ENCODE data around the gene SSPN. TPM values are rescaled to one million over a fixed set of nuclear protein-coding genes. Genes with fewer than 3 reads are reported as not detected.

The SSPN gene, protein sequence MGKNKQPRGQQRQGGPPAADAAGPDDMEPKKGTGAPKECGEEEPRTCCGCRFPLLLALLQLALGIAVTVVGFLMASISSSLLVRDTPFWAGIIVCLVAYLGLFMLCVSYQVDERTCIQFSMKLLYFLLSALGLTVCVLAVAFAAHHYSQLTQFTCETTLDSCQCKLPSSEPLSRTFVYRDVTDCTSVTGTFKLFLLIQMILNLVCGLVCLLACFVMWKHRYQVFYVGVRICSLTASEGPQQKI
- total RNA-seq (2011; cell fraction: chromatin; rRNA removed; ENCODE audit: low replicate concordance), result not detected in 2 replicates
- not detected in 2 replicates for total RNA-seq (2011; cell fraction: nucleolus; rRNA removed)
- total RNA-seq (2011; cell fraction: nucleoplasm; rRNA removed), result not detected in 2 replicates
- total RNA-seq (2014; rRNA removed) (not detected in 2 replicates), total RNA-seq (2014; rRNA removed; fragmentation: Illumina TruSeq; extraction: Trizol) (not detected in 2 replicates), total RNA-seq (2015; rRNA removed; fragmentation: Illumina TruSeq; extraction: Trizol) (not detected in 2 replicates), total RNA-seq (2021) (0.40 TPM in 1 of 2 replicates, not detected in the other), polyA plus RNA-seq (2011; rRNA removed) (not detected in 2 replicates), polyA plus RNA-seq (2014; fragmentation: Illumina TruSeq; extraction: Trizol) (not detected in 2 replicates), polyA plus RNA-seq (2014; fragmentation: Nextera tagmentation; extraction: Ambion mirVana) (not detected), polyA plus RNA-seq (2014; rRNA removed) (not detected in 2 replicates), polyA minus RNA-seq (2011; rRNA and poly(A)+ RNA removed) (not detected in 2 replicates), Bru-seq, nascent RNA (percentile 3 among the genes with signal in this experiment), BruChase-seq, experiment 1, labeled RNA remaining after a 2-hour chase (percentile 5 among the genes with signal in this experiment), BruChase-seq, experiment 2, labeled RNA remaining after a 6-hour chase (percentile 2 among the genes with signal in this experiment)
- not detected in 2 replicates for polyA plus RNA-seq (2011; cell fraction: cytosol; rRNA removed)
- not detected in 2 replicates for polyA plus RNA-seq (2011; cell fraction: nucleus; rRNA removed)
- polyA plus RNA-seq (2012), result not detected in 2 replicates
- not detected in 2 replicates for polyA minus RNA-seq (2011; cell fraction: cytosol; rRNA and poly(A)+ RNA removed)
- not detected in 2 replicates for polyA minus RNA-seq (2011; cell fraction: nucleus; rRNA and poly(A)+ RNA removed)
- long read RNA-seq, experiment 1, result 0 reads
- long read RNA-seq, experiment 2, result 0 reads
- long read RNA-seq, experiment 3, result 0 reads

DNA sequence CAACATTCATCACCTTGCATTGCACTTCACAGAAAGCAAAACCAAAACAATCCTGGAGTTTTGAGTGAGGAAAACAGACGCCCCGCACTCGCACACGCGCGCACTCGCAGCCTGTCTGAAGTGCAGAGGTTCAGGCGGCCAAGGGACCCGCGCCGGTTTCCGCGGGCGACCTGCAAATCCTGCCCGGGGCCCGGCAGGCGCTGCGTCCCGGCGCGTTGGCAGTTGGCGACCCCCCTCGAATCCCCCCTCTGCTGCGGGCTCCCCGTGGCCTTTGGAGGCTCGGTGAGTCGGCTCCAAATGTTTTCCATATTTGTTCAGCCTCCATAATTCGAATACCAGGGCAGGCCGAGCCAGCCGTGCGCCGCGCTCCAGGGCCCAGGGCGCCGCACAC, at the start of gene SSPN:
SSPN (plus strand) TSS at position 324 of the 391 bp plus-strand sequence. CDS start 100 bp downstream, outside the sequence.
- H3K27me3 ChIP-seq (ENCODE audit: control insufficient read depth in 2 of 2, insufficient read depth in 2 of 2, low read length in 2 of 2), result peaks cover 8 to 27% of the 10 kb centered on the region in 2 experiments; a peak in 4 of 5 replicates
- 20% methylated on average over 25 of the region's 35 CpGs for WGBS (ENCODE audit: insufficient coverage, low coverage, missing lambda C conversion rate)
- no peak for ATAC-seq
- H3K36me3 ChIP-seq (ENCODE audit: control insufficient read depth, insufficient read depth, low read length), result no peaks in the 10 kb centered on the region
- no peak within 1 kb of the TSS for H3K9ac ChIP-seq (ENCODE audit: insufficient read depth in 1 of 2, low read depth in 2 of 2, low read length in 2 of 2)
- CTCF ChIA-PET (ENCODE audit: low intra/inter-chr PET ratio), result no interaction called here
- no peaks in the 10 kb centered on the region for H4K20me1 ChIP-seq (replicated peaks; ENCODE audit: control insufficient read depth, insufficient read depth, low read length)
- H2AFZ ChIP-seq (ENCODE audit: low read depth, low read length), result no peak within 1 kb of the TSS
- FAIRE-seq, result no peak
- POLR2A ChIA-PET, result interaction anchor here (1.4 kb wide), 1 partner anchor 57 kb away, joined by 3 read pairs; no protein-coding TSS in a partner anchor
- in situ Hi-C loops (cut with MboI), result no loop called here
- H3K9me1 ChIP-seq (ENCODE audit: control insufficient read depth, insufficient read depth, low read length), result no peaks in the 10 kb centered on the region
- H3K9me3 ChIP-seq (replicated peaks; ENCODE audit: control insufficient read depth, insufficient read depth, low read depth, low read length), result no peaks in the 10 kb centered on the region
- H3K27ac ChIP-seq (ENCODE audit: extremely low read depth, low read depth, low read length), result no peak within 1 kb of the TSS
- H3K4me1 ChIP-seq (replicated peaks in 1 of 2; ENCODE audit: control insufficient read depth in 2 of 2, insufficient read depth in 2 of 2, low read length in 2 of 2), result peaks cover 0 to 10% of the 10 kb centered on the region in 2 experiments; a peak in 2 of 5 replicates
- no TSS peak for BruUV-seq (replicated peaks)
- no peak within 1 kb of the TSS for H3K4me2 ChIP-seq (ENCODE audit: insufficient read depth, low read length)
- intact Hi-C loops (cut with micrococcal nuclease), result no loop called here
- no peak within 1 kb of the TSS for H3K4me3 ChIP-seq
- no peaks in the 10 kb centered on the region for H3K79me2 ChIP-seq (ENCODE audit: control insufficient read depth, insufficient read depth, low read length)
- no peak for DNase-seq (ENCODE audit: extremely low read depth in 1 of 4, low spot score in 3 of 4)
- no peak for TF ChIP-seq ZNF140 (CRISPR knock-in tag; IDR thresholded peaks at IDR 0.05)
- no peak for TF ChIP-seq ZNF23 (CRISPR knock-in tag; IDR thresholded peaks at IDR 0.05)
- TF ChIP-seq FOXA3 (CRISPR knock-in tag; conservative IDR thresholded peaks at IDR 0.05 in 1 of 2, IDR thresholded peaks at IDR 0.05 in 1 of 2), result no peak
- TF ChIP-seq TEAD1 (CRISPR knock-in tag; IDR thresholded peaks at IDR 0.05), result no peak
- no peak for TF ChIP-seq NBN (IDR thresholded peaks at IDR 0.05; ENCODE audit: low read depth)
- TF ChIP-seq, protein P1, sequence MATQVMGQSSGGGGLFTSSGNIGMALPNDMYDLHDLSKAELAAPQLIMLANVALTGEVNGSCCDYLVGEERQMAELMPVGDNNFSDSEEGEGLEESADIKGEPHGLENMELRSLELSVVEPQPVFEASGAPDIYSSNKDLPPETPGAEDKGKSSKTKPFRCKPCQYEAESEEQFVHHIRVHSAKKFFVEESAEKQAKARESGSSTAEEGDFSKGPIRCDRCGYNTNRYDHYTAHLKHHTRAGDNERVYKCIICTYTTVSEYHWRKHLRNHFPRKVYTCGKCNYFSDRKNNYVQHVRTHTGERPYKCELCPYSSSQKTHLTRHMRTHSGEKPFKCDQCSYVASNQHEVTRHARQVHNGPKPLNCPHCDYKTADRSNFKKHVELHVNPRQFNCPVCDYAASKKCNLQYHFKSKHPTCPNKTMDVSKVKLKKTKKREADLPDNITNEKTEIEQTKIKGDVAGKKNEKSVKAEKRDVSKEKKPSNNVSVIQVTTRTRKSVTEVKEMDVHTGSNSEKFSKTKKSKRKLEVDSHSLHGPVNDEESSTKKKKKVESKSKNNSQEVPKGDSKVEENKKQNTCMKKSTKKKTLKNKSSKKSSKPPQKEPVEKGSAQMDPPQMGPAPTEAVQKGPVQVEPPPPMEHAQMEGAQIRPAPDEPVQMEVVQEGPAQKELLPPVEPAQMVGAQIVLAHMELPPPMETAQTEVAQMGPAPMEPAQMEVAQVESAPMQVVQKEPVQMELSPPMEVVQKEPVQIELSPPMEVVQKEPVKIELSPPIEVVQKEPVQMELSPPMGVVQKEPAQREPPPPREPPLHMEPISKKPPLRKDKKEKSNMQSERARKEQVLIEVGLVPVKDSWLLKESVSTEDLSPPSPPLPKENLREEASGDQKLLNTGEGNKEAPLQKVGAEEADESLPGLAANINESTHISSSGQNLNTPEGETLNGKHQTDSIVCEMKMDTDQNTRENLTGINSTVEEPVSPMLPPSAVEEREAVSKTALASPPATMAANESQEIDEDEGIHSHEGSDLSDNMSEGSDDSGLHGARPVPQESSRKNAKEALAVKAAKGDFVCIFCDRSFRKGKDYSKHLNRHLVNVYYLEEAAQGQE (IDR thresholded peaks at IDR 0.05; ENCODE audit: borderline replicate concordance), result no peak
- TF ChIP-seq, protein P1 (CRISPR knock-in tag; IDR thresholded peaks at IDR 0.05; ENCODE audit: low read depth), result no peak
- TF ChIP-seq, protein P2, sequence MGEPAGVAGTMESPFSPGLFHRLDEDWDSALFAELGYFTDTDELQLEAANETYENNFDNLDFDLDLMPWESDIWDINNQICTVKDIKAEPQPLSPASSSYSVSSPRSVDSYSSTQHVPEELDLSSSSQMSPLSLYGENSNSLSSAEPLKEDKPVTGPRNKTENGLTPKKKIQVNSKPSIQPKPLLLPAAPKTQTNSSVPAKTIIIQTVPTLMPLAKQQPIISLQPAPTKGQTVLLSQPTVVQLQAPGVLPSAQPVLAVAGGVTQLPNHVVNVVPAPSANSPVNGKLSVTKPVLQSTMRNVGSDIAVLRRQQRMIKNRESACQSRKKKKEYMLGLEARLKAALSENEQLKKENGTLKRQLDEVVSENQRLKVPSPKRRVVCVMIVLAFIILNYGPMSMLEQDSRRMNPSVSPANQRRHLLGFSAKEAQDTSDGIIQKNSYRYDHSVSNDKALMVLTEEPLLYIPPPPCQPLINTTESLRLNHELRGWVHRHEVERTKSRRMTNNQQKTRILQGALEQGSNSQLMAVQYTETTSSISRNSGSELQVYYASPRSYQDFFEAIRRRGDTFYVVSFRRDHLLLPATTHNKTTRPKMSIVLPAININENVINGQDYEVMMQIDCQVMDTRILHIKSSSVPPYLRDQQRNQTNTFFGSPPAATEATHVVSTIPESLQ (CRISPR knock-in tag; IDR thresholded peaks at IDR 0.05), result no peak

Data from K562 (cell line).